ENCODE data around the gene R3HCC1L.

R3HCC1L gene

GRCh38 chr10:98134431-98135221, at the start of gene R3HCC1L:
Gene R3HCC1L (plus strand): TSS chr10:98134657. CDS start chr10:98208115, 73,458 bp downstream.
- H3K4me3 ChIP-seq (replicated peaks; ENCODE audit: low read depth, low read length) = peak within 1 kb of the TSS; percentile 91
- peak; percentile 56 for DNase-seq (ENCODE audit: extremely low read depth, low read depth)
- no peak for TF ChIP-seq CTCF (IDR thresholded peaks at IDR 0.05; ENCODE audit: low read depth, low read length, missing control alignments)

GRCh38 chr10:98085238-98085637, 49.2 kb upstream of the R3HCC1L start:
- H3K4me3 ChIP-seq (replicated peaks; ENCODE audit: low read depth, low read length) = no peak overlapping the region
- no peak for TF ChIP-seq CTCF (IDR thresholded peaks at IDR 0.05; ENCODE audit: low read depth, low read length, missing control alignments)
- no peak for DNase-seq (ENCODE audit: extremely low read depth, low read depth)

GRCh38 chr10:98086837-98087708, 47.4 kb upstream of the R3HCC1L start:
- H3K4me3 ChIP-seq (replicated peaks; ENCODE audit: low read depth, low read length) = no peak overlapping the region
- DNase-seq (ENCODE audit: extremely low read depth, low read depth) = no peak
- no peak for TF ChIP-seq CTCF (IDR thresholded peaks at IDR 0.05; ENCODE audit: low read depth, low read length, missing control alignments)

- H3K4me3 ChIP-seq (replicated peaks; ENCODE audit: low read depth, low read length) = no peak overlapping the region
- TF ChIP-seq CTCF (IDR thresholded peaks at IDR 0.05; ENCODE audit: low read depth, low read length, missing control alignments) = no peak
- no peak for DNase-seq (ENCODE audit: extremely low read depth, low read depth)
Measured at GRCh38 chr10:98088186-98088971, 46.1 kb upstream of the R3HCC1L start.

GRCh38 chr10:98090822-98091221, 43.6 kb upstream of the R3HCC1L start:
- TF ChIP-seq CTCF (IDR thresholded peaks at IDR 0.05; ENCODE audit: low read depth, low read length, missing control alignments) = no peak
- no peak for DNase-seq (ENCODE audit: extremely low read depth, low read depth)
- H3K4me3 ChIP-seq (replicated peaks; ENCODE audit: low read depth, low read length) = no peak overlapping the region

GRCh38 chr10:98096316-98096715, 38.1 kb upstream of the R3HCC1L start:
- no peak for TF ChIP-seq CTCF (IDR thresholded peaks at IDR 0.05; ENCODE audit: low read depth, low read length, missing control alignments)
- H3K4me3 ChIP-seq (replicated peaks; ENCODE audit: low read depth, low read length) = no peak overlapping the region
- no peak for DNase-seq (ENCODE audit: extremely low read depth, low read depth)
